Natural killer cell (primary cell): Measurements from ENCODE around the gene ENTR1. TPM values are rescaled to one million over a fixed set of nuclear protein-coding genes. Genes with fewer than 3 reads are reported as not detected.
"Not testable (repeated sequence)": the region's sequence is repeated elsewhere in the genome, so short reads cannot be mapped to it uniquely, and the experiment has no call there.

Experiments used
- ATAC-seq, 3 donors: fragments of 150-1000 bp in 2 of 3; fragments of 200-7000 bp in 1 of 3; cut with Tn5 transposase; 1 replicate in 1 of 3; 2 replicates in 2 of 3; pipeline ENCODE4 v1.10.0; 2021; ENCODE audit warnings: mild to moderate bottlenecking in 2 of 3, moderate library complexity in 2 of 3
- DNase-seq, 2 donors: peaks; one replicate each; pipeline versions ENCODE4 v3.0.0 to v3.0.0-alpha.2; 2013 to 2021; ENCODE audit warnings: mixed read lengths in 1 of 2
- H3K27ac ChIP-seq: one replicate; pipeline ENCODE4 v1.5.1; 2013; ENCODE audit warnings: mild to moderate bottlenecking, low read length
- H3K27me3 ChIP-seq: one replicate; pipeline ENCODE4 v1.6.1; 2013; ENCODE audit warnings: low read length; ENCODE audit not compliant: control insufficient read depth, insufficient read depth
- H3K36me3 ChIP-seq: one replicate; pipeline ENCODE4 v1.6.1; 2013; ENCODE audit warnings: low read length; ENCODE audit not compliant: control insufficient read depth, insufficient read depth
- H3K4me1 ChIP-seq: one replicate; pipeline ENCODE4 v1.6.1; 2013; ENCODE audit warnings: low read length; ENCODE audit not compliant: control insufficient read depth, insufficient read depth
- H3K4me3 ChIP-seq: one replicate; pipeline ENCODE4 v1.5.1; 2013; ENCODE audit warnings: low read length
- H3K9me3 ChIP-seq: one replicate; pipeline ENCODE4 v1.6.1; 2013; ENCODE audit warnings: low read length; ENCODE audit not compliant: control insufficient read depth, insufficient read depth
- H3K27ac Mint-ChIP-seq, 2 donors: one replicate each; pipeline ENCODE4 v1.8.0; 2022; ENCODE audit warnings: mild to moderate bottlenecking in 2 of 2, mixed read lengths in 2 of 2, moderate library complexity in 1 of 2
- H3K27me3 Mint-ChIP-seq, 2 donors: one replicate each; pipeline ENCODE4 v1.8.0; 2022; ENCODE audit warnings: low read depth in 2 of 2, mixed read lengths in 2 of 2
- H3K36me3 Mint-ChIP-seq: one replicate; pipeline ENCODE4 v1.8.0; 2022; ENCODE audit warnings: mixed read lengths
- H3K4me1 Mint-ChIP-seq, 2 donors: one replicate each; pipeline ENCODE4 v1.8.0; 2022; ENCODE audit warnings: mixed read lengths in 2 of 2
- H3K4me3 Mint-ChIP-seq: one replicate; pipeline ENCODE4 v1.8.0; 2022; ENCODE audit warnings: mild to moderate bottlenecking, moderate library complexity, mixed read lengths
- H3K9me3 Mint-ChIP-seq, 2 donors: one replicate each; pipeline ENCODE4 v1.8.0; 2022; ENCODE audit warnings: mixed read lengths in 2 of 2
- CTCF ChIP-seq: fragments of 200-600 bp; IDR thresholded peaks from one replicate; pipeline ENCODE4 v1.8.0; 2022; ENCODE audit warnings: antibody characterized with exemption
- WGBS: methylation state at CpG from one replicate; pipeline ENCODE4 v1.1.7; 2013; ENCODE audit warnings: missing lambda C conversion rate; ENCODE audit not compliant: insufficient coverage; 5-methylcytosine and 5-hydroxymethylcytosine counted together
- intact Hi-C: fragments of 100-400 bp; cut with micrococcal nuclease; formaldehyde crosslinking; loops from one replicate; pipeline ENCODE4 v1.14.2; 2022
- total RNA-seq, 4 donors: library from RNA; stranded (reverse); fragments of 120-200 nt in 1 of 4; gene quantifications; one replicate each; pipeline versions ENCODE4 v1.2.3 to v1.2.4, GENCODE V29; 2013 to 2022

Gene ENTR1
- total RNA-seq, 3 donors from 2014 or later (not counting 1 experiment from before 2014, with no cell fraction given): 38.7 to 62.3 (median 41.6) TPM

- H3K4me1 Mint-ChIP-seq: peaks cover 31 to 42% of the 10 kb centered on the region in 2 donors
- no peak for ATAC-seq
- no peak overlapping the region for H3K27ac ChIP-seq
- no peak for DNase-seq
- H3K27ac Mint-ChIP-seq: no peak overlapping the region
- H3K4me3 Mint-ChIP-seq: peak overlapping the region; percentile 42
- intact Hi-C loops: loop anchor here (10.0 kb wide), 1 partner anchor 93 kb away; no protein-coding TSS in a partner anchor
- H3K4me1 ChIP-seq: peaks cover 61% of the 10 kb centered on the region
- H3K9me3 ChIP-seq: no peaks in the 10 kb centered on the region
- WGBS: 84% methylated on average over 7 of the region's 7 CpGs
- no peaks in the 10 kb centered on the region for H3K27me3 ChIP-seq
- H3K36me3 Mint-ChIP-seq: no peaks in the 10 kb centered on the region
- H3K36me3 ChIP-seq: peaks cover 20% of the 10 kb centered on the region
- H3K27me3 Mint-ChIP-seq: no peaks in the 10 kb centered on the region
- H3K9me3 Mint-ChIP-seq: no peaks in the 10 kb centered on the region
- TF ChIP-seq CTCF: no peak
- H3K4me3 ChIP-seq: no peak overlapping the region
These were observed 2.5 kb downstream of the ENTR1 start for GRCh38 chr9:136407911-136408310.

GRCh38 chr9:136407061-136407460 lies 3.4 kb downstream of the ENTR1 start:
- H3K4me1 ChIP-seq: peaks cover 67% of the 10 kb centered on the region
- not testable (repeated sequence) for H3K27ac ChIP-seq, H3K27me3 ChIP-seq, ATAC-seq, H3K36me3 Mint-ChIP-seq, H3K4me3 ChIP-seq, H3K27ac Mint-ChIP-seq, H3K9me3 ChIP-seq, H3K27me3 Mint-ChIP-seq, H3K9me3 Mint-ChIP-seq, DNase-seq
- Mint-ChIP-seq H3K4me1 (peaks cover 31 to 42% of the 10 kb centered on the region in 2 donors), H3K4me3 (peak overlapping the region; percentile 25)
- WGBS: 98% methylated on average over 26 of the region's 28 CpGs
- peaks cover 22% of the 10 kb centered on the region for H3K36me3 ChIP-seq
- intact Hi-C loops: loop anchor here (10.0 kb wide), 1 partner anchor 92 kb away; no protein-coding TSS in a partner anchor

- not testable (repeated sequence) for H3K9me3 Mint-ChIP-seq, H3K9me3 ChIP-seq
These were observed 4.5 kb downstream of the ENTR1 start for GRCh38 chr9:136405904-136406303.

GRCh38 chr9:136405481-136405880 lies 4.9 kb downstream of the ENTR1 start:
- H3K27ac Mint-ChIP-seq: peak overlapping the region; percentile 73 to 86
- Histone ChIP-seq H3K36me3 (peaks cover 23% of the 10 kb centered on the region), H3K27ac (no peak overlapping the region), H3K4me3 (no peak overlapping the region), H3K27me3 (no peaks in the 10 kb centered on the region), H3K4me1 (peaks cover 58% of the 10 kb centered on the region), H3K9me3 (no peaks in the 10 kb centered on the region)
- no peak for TF ChIP-seq CTCF
- H3K36me3 Mint-ChIP-seq: no peaks in the 10 kb centered on the region
- H3K4me1 Mint-ChIP-seq: peaks cover 22 to 37% of the 10 kb centered on the region in 2 donors
- intact Hi-C loops: loop anchor here (10.0 kb wide), 1 partner anchor 91 kb away; no protein-coding TSS in a partner anchor
- no peaks in the 10 kb centered on the region for H3K9me3 Mint-ChIP-seq
- ATAC-seq (no peak), DNase-seq (no peak)
- no peak overlapping the region for H3K4me3 Mint-ChIP-seq
- no peaks in the 10 kb centered on the region for H3K27me3 Mint-ChIP-seq
- WGBS: 99% methylated on average over 6 of the region's 7 CpGs

More at GRCh38 chr9:136405904-136406303, 4.5 kb downstream of the ENTR1 start:
- peaks cover 23 to 37% of the 10 kb centered on the region in 2 donors for H3K4me1 Mint-ChIP-seq
- Histone ChIP-seq H3K4me1 (peaks cover 57% of the 10 kb centered on the region), H3K36me3 (peaks cover 23% of the 10 kb centered on the region)
- H3K27ac Mint-ChIP-seq, DNase-seq, H3K27me3 Mint-ChIP-seq, H3K4me3 Mint-ChIP-seq, ATAC-seq, H3K27me3 ChIP-seq, H3K36me3 Mint-ChIP-seq, H3K4me3 ChIP-seq, H3K27ac ChIP-seq: not testable (repeated sequence)
- 87% methylated on average over 10 of the region's 10 CpGs for WGBS
- intact Hi-C loops: loop anchor here (10.0 kb wide), 1 partner anchor 91 kb away; no protein-coding TSS in a partner anchor
